GM23338 (cell line): ENCODE data around the gene SPATA13. TPM values are rescaled to one million over a fixed set of nuclear protein-coding genes. Genes with fewer than 3 reads are reported as not detected.

Experiments
- ATAC-seq: fragments of 200-7000 bp; cut with Tn5 transposase; 3 replicates; pipeline ENCODE4 v1.9.1; 2020
- DNase-seq: peaks from one replicate; pipeline ENCODE4 v3.0.0-alpha.2; 2015; ENCODE audit warnings: low spot score
- H2AFZ ChIP-seq: fragments of 200-600 bp; sonication (generic); 2 replicates; pipeline ENCODE4 v1.8.0; 2016; ENCODE audit warnings: antibody characterized with exemption, mild to moderate bottlenecking, moderate library complexity
- H3F3A ChIP-seq: fragments of 200-600 bp; sonication (generic); replicated peaks from 2 replicates; pipeline ENCODE4 v1.8.0; 2017; ENCODE audit warnings: antibody characterized with exemption, mixed run types, low read depth
- H3K27ac ChIP-seq: fragments of 200-600 bp; sonication (generic); 2 replicates; pipeline ENCODE4 v1.6.1; 2016; ENCODE audit warnings: low read depth
- H3K27me3 ChIP-seq: fragments of 200-600 bp; sonication (generic); 2 replicates; pipeline ENCODE4 v1.8.0; 2016; ENCODE audit warnings: mild to moderate bottlenecking, mixed run types, moderate library complexity; ENCODE audit not compliant: insufficient read depth
- H3K36me3 ChIP-seq: fragments of 200-600 bp; sonication (generic); 2 replicates; pipeline ENCODE4 v1.8.0; 2016; ENCODE audit warnings: mild to moderate bottlenecking; ENCODE audit not compliant: insufficient read depth
- H3K4me1 ChIP-seq: fragments of 200-600 bp; sonication (generic); 2 replicates; pipeline ENCODE4 v1.8.0; 2016; ENCODE audit warnings: mild to moderate bottlenecking, moderate library complexity; ENCODE audit not compliant: insufficient read depth
- H3K4me2 ChIP-seq: fragments of 200-600 bp; sonication (generic); 2 replicates; pipeline ENCODE4 v1.7.1; 2017; ENCODE audit warnings: mixed run types
- H3K4me3 ChIP-seq: fragments of 200-600 bp; sonication (generic); 2 replicates; pipeline ENCODE4 v1.6.1; 2016; ENCODE audit warnings: mixed run types
- H3K79me2 ChIP-seq: fragments of 200-600 bp; sonication (generic); replicated peaks from 2 replicates; pipeline ENCODE4 v1.8.0; 2017; ENCODE audit warnings: mild to moderate bottlenecking; ENCODE audit not compliant: insufficient read depth
- H3K9me2 ChIP-seq: fragments of 200-600 bp; sonication (generic); 2 replicates; pipeline ENCODE4 v1.8.0; 2017; ENCODE audit not compliant: insufficient read depth
- H4K20me1 ChIP-seq: fragments of 200-600 bp; sonication (generic); replicated peaks from 2 replicates; pipeline ENCODE4 v1.8.0; 2017; ENCODE audit warnings: mild to moderate bottlenecking; ENCODE audit not compliant: insufficient read depth
- H3K27ac Mint-ChIP-seq: 2 replicates; pipeline ENCODE4 v1.8.0; 2020; ENCODE audit warnings: inconsistent platforms, mild to moderate bottlenecking, moderate library complexity, mixed read lengths
- H3K27me3 Mint-ChIP-seq: 3 replicates; pipeline ENCODE4 v1.8.0; 2022; ENCODE audit warnings: low read depth, mild to moderate bottlenecking, moderate library complexity, mixed read lengths, inconsistent platforms; ENCODE audit not compliant: insufficient read depth, poor library complexity
- H3K36me3 Mint-ChIP-seq: 3 replicates; pipeline ENCODE4 v1.8.0; 2021; ENCODE audit warnings: low read depth, mild to moderate bottlenecking, inconsistent platforms, moderate library complexity, mixed read lengths
- H3K4me1 Mint-ChIP-seq: 3 replicates; pipeline ENCODE4 v1.8.0; 2020; ENCODE audit warnings: mild to moderate bottlenecking, inconsistent platforms, mixed read lengths
- H3K4me3 Mint-ChIP-seq: 3 replicates; pipeline ENCODE4 v1.8.0; 2021; ENCODE audit warnings: moderate library complexity, mild to moderate bottlenecking, inconsistent platforms, mixed read lengths
- H3K9me3 Mint-ChIP-seq: 3 replicates; pipeline ENCODE4 v1.8.0; 2020; ENCODE audit warnings: moderate library complexity, mild to moderate bottlenecking, inconsistent platforms, mixed read lengths
- CREB1 ChIP-seq: fragments of 250-450 bp; sonication (Bioruptor Pico); IDR thresholded peaks from 2 replicates; pipeline ENCODE4 v1.5.0; 2020; ENCODE audit warnings: low read depth, mild to moderate bottlenecking, moderate library complexity
- CTCF ChIP-seq, 2 experiments: fragments of 200-600 bp in 1 of 2; sonication (generic) in 1 of 2; conservative IDR thresholded peaks; 2 replicates each; pipeline versions ENCODE4 v1.5.1 to v1.6.1; 2016 to 2017; ENCODE audit warnings: antibody characterized with exemption in 2 of 2, low read depth in 2 of 2, mild to moderate bottlenecking in 2 of 2, moderate library complexity in 1 of 2
- ETS1 ChIP-seq: IDR thresholded peaks from 2 replicates; pipeline ENCODE4 v1.6.1; 2016; ENCODE audit warnings: antibody characterized with exemption
- EZH2 ChIP-seq: fragments of 200-600 bp; sonication (generic); IDR thresholded peaks from one replicate; pipeline ENCODE4 v1.8.0; 2017; ENCODE audit warnings: antibody characterized with exemption, mild to moderate bottlenecking, low read depth; ENCODE audit not compliant: unreplicated experiment
- EZH2phosphoT487 ChIP-seq: fragments of 200-600 bp; sonication (generic); IDR thresholded peaks from one replicate; pipeline ENCODE4 v1.8.1; 2018; ENCODE audit warnings: antibody characterized with exemption; ENCODE audit not compliant: unreplicated experiment
- JUNB ChIP-seq: IDR thresholded peaks from one replicate; pipeline ENCODE4 v1.6.1; 2016; ENCODE audit warnings: antibody characterized with exemption; ENCODE audit not compliant: unreplicated experiment
- NANOG ChIP-seq: IDR thresholded peaks from 2 replicates; pipeline ENCODE4 v1.6.1; 2016; ENCODE audit warnings: antibody characterized with exemption, borderline replicate concordance
- POLR2AphosphoS5 ChIP-seq: IDR thresholded peaks from 2 replicates; pipeline ENCODE4 v1.6.1; 2016; ENCODE audit warnings: antibody characterized with exemption, low read depth
- STAT1 ChIP-seq: IDR thresholded peaks from one replicate; pipeline ENCODE4 v1.6.1; 2016; ENCODE audit warnings: antibody characterized with exemption; ENCODE audit not compliant: unreplicated experiment
- ZNF114 ChIP-seq: fragments of 250-450 bp; sonication (Bioruptor Pico); IDR thresholded peaks from 2 replicates; pipeline ENCODE4 v1.5.0; 2020; ENCODE audit warnings: mild to moderate bottlenecking, moderate library complexity
- ZNF331 ChIP-seq: fragments of 250-450 bp; sonication (Bioruptor Pico); IDR thresholded peaks from 2 replicates; pipeline ENCODE4 v1.5.0; 2020; ENCODE audit warnings: low read depth, mild to moderate bottlenecking, moderate library complexity
- ZNF462 ChIP-seq: fragments of 250-450 bp; sonication (Bioruptor Pico); IDR thresholded peaks from 2 replicates; pipeline ENCODE4 v1.5.0; 2020; ENCODE audit warnings: mild to moderate bottlenecking, moderate library complexity
- polyA plus RNA-seq: library from polyadenylated mRNA; unstranded; fragments of >200 nt; fragmentation: Nextera tagmentation; extraction: Ambion mirVana; gene quantifications from 2 replicates; pipeline ENCODE4 v1.2.1, GENCODE V29; 2016
- total RNA-seq: library from RNA; depleted of rRNA; stranded (reverse); fragments of >200 nt; shearing (Covaris generic); gene quantifications from 2 replicates; pipeline ENCODE4 v1.2.3, GENCODE V29; 2014
- TF ChIP-seq, protein P1 (sequence below): IDR thresholded peaks from one replicate; pipeline ENCODE4 v1.6.1; 2018; ENCODE audit warnings: antibody characterized with exemption; ENCODE audit not compliant: unreplicated experiment

SPATA13 gene
- total and polyA plus RNA-seq, 2 experiments from 2014 or later = 11.9 to 45.7 TPM

GRCh38 chr13:24247016-24247415 lies 86.5 kb downstream of the SPATA13 start:
- H3K4me3 Mint-ChIP-seq = no peak overlapping the region
- Histone ChIP-seq H4K20me1 (peaks cover 2% of the 10 kb centered on the region; the same call in 1 of the 2 replicates), H3F3A (no peaks in the 10 kb centered on the region), H3K4me3 (no peak overlapping the region), H3K9me2 (no peaks in the 10 kb centered on the region), H3K4me1 (peaks cover 16% of the 10 kb centered on the region), H3K79me2 (peaks cover 35% of the 10 kb centered on the region), H3K27me3 (no peaks in the 10 kb centered on the region), H3K27ac (peak overlapping the region; percentile 59; the same call in 1 of the 2 replicates), H2AFZ (no peak overlapping the region), H3K36me3 (no peaks in the 10 kb centered on the region; the same call in 1 of the 2 replicates), H3K4me2 (no peak overlapping the region)
- peaks cover 3% of the 10 kb centered on the region for H3K27me3 Mint-ChIP-seq
- peaks cover 23% of the 10 kb centered on the region for H3K4me1 Mint-ChIP-seq
- peaks cover 3% of the 10 kb centered on the region for H3K36me3 Mint-ChIP-seq
- ATAC-seq (no peak), DNase-seq (no peak)
- no peak overlapping the region for H3K27ac Mint-ChIP-seq
- H3K9me3 Mint-ChIP-seq = no peaks in the 10 kb centered on the region
- TF ChIP-seq CREB1 (CRISPR knock-in tag) (no peak), EZH2phosphoT487 (no peak), ZNF114 (CRISPR knock-in tag) (no peak), JUNB (no peak), ZNF331 (CRISPR knock-in tag) (no peak), NANOG (no peak), POLR2AphosphoS5 (no peak), ZNF462 (CRISPR knock-in tag) (no peak), EZH2 (no peak), CTCF (conservative IDR thresholded peaks at IDR 0.05; ENCODE audit: low read depth in 2 of 2) (no peak), ETS1 (no peak), STAT1 (no peak)
- TF ChIP-seq, protein P1, sequence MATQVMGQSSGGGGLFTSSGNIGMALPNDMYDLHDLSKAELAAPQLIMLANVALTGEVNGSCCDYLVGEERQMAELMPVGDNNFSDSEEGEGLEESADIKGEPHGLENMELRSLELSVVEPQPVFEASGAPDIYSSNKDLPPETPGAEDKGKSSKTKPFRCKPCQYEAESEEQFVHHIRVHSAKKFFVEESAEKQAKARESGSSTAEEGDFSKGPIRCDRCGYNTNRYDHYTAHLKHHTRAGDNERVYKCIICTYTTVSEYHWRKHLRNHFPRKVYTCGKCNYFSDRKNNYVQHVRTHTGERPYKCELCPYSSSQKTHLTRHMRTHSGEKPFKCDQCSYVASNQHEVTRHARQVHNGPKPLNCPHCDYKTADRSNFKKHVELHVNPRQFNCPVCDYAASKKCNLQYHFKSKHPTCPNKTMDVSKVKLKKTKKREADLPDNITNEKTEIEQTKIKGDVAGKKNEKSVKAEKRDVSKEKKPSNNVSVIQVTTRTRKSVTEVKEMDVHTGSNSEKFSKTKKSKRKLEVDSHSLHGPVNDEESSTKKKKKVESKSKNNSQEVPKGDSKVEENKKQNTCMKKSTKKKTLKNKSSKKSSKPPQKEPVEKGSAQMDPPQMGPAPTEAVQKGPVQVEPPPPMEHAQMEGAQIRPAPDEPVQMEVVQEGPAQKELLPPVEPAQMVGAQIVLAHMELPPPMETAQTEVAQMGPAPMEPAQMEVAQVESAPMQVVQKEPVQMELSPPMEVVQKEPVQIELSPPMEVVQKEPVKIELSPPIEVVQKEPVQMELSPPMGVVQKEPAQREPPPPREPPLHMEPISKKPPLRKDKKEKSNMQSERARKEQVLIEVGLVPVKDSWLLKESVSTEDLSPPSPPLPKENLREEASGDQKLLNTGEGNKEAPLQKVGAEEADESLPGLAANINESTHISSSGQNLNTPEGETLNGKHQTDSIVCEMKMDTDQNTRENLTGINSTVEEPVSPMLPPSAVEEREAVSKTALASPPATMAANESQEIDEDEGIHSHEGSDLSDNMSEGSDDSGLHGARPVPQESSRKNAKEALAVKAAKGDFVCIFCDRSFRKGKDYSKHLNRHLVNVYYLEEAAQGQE = no peak
